Activated CD4-positive, alpha-beta T cell treated with anti-CD3 and anti-CD28 coated beads, Interleukin-2, amount 50 U/mL, for 4 hours (primary cell): ENCODE data around the gene KRTAP10-2.
A peak's percentile ranks its signal among the peaks of the same experiment; 100 is the strongest.
"Not testable (repeated sequence)": the region's sequence is repeated elsewhere in the genome, so short reads cannot be mapped to it uniquely, and the experiment has no call there.

ENCODE experiments used
- DNase-seq, 2 experiments: peaks; one replicate each; pipeline ENCODE4 v3.0.0-alpha.2; 2020

Gene KRTAP10-2, protein sequence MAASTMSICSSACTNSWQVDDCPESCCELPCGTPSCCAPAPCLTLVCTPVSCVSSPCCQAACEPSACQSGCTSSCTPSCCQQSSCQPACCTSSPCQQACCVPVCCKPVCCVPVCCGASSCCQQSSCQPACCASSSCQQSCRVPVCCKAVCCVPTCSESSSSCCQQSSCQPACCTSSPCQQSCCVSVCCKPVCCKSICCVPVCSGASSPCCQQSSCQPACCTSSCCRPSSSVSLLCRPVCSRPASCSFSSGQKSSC

DNA sequence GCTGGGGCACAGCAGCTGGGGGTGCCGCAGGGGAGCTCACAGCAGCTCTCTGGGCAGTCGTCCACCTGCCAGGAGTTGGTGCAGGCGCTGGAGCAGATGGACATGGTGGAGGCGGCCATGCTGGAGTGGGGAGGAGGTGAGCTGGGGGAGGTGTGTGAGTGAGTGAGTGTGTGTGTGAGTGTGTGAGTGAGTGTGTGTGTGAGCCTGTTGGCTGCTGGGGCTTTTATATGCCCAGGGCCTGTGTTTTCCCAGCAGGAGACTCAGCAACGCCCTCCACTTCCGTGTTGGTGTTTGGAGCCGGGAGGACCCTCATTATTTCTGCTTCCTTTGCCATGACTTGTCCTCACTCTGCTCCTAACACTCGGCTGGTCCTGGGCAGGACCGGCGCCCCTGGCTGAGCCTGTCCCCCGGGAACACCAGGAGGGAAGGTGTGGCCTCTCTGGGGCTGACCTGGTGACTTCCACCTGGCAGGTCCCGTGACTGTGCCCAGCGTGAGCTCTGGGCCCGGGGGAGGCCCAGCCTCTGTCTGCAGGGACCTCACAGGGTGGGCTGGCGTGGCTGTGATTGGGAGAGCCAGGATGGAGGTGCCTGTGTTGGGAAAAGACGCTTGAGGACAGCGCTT lies at the start of gene KRTAP10-2:
TSS of gene KRTAP10-2 (minus strand) at position 166 of the 622 bp plus-strand sequence. CDS start at position 119, 47 bp downstream.
- DNase-seq: no peak

DNA sequence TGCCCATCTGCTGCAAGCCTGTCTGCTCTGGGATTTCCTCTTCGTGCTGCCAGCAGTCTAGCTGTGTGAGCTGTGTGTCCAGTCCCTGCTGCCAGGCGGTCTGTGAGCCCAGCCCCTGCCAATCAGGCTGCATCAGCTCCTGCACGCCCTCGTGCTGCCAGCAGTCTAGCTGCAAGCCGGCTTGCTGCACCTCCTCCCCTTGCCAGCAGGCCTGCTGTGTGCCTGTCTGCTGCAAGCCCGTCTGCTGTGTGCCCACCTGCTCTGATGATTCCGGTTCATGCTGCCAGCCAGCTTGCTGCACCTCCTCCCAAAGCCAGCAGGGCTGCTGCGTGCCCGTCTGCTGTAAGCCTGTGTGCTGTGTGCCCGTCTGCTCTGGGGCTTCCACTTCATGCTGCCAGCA lies 49.8 kb upstream of the KRTAP10-2 start:
- DNase-seq: not testable (repeated sequence)

DNA sequence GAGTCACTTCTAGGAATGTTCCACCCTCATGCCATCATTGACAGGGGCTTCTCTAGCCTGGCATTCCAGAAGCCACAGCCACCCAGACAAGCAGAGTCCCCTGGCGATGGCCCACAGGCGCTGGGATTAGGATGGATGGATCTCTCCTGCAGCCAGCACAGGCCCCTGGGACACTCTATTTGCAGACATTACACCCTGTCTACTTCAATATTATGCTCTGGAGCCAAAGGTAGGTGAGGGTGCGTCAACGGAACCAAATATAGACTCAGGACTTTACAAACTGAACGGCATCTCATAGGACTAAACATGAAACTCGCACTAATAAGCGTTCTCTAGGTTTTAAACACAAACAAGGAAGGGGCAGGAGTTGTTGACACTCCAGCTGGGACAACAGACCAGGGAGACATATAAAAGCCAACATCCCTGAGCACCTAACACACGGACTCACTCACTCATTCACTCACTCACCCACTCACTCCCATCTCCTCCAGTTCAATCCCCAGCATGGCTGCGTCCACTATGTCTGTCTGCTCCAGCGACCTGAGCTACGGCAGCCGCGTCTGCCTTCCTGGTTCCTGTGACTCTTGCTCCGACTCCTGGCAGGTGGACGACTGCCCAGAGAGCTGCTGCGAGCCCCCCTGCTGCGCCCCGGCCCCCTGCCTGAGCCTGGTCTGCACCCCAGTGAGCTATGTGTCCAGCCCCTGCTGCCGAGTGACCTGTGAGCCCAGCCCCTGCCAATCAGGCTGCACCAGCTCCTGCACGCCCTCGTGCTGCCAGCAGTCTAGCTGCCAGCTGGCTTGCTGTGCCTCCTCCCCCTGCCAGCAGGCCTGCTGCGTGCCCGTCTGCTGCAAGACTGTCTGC lies 49.0 kb upstream of the KRTAP10-2 start, which contains the start of gene KRTAP10-7:
TSS of gene KRTAP10-7 (plus strand) at position 480 of the 861 bp plus-strand sequence. CDS start at position 505, 25 bp downstream.
- DNase-seq: not testable (repeated sequence)

DNA sequence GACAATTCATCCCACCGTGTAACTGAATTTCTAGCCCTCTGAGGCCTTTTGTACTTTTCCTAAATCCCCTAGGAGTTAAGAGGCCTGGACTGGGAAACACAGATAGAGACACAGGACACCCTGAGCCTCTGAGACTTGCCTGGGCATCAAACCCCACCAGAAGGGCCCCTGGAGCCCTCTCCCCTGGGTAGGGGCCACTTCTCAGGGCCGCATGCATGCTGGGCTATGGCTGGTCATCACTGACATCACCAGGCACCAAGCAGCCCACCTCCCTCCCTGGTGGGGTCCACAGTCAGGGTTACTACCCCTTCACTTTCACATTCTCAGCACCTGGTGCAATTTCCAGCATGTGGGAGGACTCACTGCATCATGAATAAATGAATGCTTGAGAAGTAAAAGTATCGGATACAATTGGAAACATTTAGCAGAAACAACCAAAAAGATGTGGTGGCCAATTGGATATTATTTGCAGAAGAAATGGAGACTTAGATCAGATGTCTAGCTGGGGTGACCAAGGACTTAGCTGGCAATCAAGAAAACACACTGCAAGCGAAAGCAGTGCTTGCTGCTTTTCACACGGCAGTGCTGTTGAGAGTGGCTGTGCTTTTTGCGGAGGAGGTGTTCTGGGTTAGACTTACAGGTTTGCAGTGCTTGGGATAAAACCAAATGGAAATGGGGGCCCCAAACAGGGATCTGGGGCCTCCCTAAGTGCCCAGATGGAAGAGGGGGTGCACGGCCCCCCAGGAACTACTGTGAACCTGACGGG lies 48.1 kb upstream of the KRTAP10-2 start:
- no peak for DNase-seq

DNA sequence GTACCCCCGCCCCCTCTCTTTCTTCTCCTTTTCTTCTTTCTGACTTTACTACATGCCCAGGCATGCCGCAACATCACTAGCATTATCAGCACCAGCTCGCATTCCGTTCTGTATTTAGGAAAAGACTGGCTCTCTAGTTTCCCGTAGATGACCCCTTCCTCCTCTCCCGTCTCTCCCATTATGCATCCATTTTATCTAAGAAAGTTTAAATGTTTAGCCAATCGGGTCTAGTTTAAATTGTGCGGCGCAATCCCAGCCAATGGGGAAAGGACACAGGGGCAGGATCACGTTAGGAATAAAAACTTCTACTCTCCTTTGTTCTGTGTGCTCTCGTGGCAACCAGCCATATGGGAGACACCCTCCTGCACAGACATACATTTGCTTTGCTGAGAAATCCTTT lies 46.8 kb upstream of the KRTAP10-2 start:
- DNase-seq: no peak

DNA sequence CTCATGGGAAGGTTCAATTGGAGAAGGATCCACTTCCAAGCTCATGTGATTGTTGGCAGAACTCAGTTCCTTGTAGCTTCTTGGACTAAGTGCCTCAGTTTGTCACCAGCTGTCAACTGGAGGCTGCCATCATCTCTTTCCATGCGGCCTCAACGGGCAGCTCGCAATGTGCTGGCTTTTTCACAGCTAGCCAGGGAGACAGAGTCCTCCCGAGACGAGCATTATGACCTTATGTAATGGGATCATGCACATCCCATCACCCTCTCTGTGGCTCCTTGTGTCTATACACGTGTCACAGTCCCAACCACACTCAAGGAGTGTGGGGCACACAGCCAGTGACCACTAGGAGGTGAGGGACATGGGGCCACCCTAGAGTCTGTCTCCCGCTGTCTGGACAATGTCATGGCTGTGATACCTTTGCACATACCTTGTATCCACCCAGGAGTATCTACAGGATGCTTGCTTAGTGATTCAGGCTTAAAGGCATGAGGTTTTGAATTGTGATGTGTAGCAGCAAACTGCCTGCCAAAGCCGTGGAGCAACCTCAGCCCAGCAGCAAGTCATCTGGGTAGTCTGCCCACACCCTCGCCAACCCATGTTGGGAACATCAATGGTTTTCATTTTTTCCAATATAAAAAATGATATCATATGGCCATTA lies 44.9 kb upstream of the KRTAP10-2 start:
- DNase-seq: no peak

DNA sequence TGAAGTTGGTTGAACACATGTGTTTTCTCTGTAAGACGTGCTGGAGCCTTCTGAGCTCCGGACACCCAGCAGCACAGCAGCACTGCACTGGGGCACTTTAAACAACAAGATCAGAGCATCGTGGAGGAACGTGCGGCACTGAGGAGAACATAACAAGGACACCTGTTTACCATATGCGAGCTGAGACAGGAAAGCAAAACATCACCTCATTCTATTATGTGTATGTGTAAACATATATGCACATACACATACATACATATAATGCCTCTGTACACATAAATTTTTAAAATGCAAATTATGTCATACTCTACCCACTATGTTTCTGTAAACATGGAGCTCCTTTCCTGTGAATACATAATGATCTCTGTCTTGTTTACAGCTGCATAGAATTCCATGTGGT lies 44.2 kb upstream of the KRTAP10-2 start:
- no peak for DNase-seq

DNA sequence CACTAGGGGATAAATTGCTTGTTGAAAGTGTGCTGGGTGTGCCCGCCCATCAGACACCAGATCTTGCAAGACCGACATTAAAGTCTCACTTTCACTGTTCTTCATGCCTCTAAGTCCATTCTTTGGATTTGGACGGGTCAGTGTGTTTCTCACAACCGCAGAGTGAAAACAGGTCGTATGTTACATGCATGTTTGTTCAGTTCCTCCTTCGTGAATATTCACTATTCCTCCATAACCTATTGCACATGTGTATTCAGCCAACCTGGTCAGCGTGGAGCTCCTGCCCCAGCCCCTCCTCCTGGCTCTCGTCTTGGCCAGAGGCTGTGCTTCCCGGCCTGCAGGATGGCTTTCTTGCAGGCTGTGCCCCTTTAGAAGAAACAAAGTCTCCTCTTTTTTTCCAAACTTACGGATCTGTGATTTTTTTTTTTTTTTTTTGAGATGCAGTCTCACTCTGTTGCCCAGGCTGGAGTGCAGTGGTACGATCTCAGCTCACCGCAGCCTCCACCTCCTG lies 43.2 kb upstream of the KRTAP10-2 start:
- DNase-seq: no peak

DNA sequence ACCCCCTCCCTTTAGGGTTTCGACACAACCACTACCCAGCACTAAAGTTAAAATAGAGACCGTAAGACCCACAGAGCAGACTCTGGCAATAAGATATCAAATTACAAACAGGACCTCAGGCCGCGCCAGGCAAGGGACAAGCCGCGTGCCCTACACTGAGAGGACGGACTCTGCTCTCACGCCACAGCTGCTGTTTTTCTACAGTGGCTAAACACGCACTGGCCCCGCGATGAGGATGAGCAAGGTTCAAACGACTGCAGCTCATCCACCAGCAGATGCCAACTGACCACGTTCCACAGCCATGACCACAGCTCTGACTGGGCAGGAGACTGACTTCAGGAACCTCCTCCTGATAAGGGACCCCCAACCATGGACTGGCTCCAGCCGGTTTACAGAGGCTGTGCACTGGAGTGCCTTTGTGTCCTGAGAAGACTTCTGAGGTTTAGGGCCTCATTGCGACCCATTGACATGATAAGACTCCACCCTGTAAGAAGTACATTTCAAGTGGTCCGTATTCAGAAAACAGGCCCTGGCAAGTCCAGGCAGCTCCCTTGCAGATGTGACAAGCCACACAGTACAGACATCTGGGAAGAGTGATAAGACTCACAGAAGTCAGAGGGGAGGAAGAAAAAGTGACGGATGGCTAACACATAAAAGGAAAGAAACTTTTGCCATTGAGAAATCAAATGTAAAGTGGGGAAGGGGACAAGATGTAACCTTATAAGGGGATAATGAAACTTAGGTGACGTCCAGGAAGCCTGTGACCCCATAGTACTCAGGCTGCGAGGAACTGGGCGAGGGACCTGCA lies 42.5 kb upstream of the KRTAP10-2 start:
- DNase-seq: no peak

DNA sequence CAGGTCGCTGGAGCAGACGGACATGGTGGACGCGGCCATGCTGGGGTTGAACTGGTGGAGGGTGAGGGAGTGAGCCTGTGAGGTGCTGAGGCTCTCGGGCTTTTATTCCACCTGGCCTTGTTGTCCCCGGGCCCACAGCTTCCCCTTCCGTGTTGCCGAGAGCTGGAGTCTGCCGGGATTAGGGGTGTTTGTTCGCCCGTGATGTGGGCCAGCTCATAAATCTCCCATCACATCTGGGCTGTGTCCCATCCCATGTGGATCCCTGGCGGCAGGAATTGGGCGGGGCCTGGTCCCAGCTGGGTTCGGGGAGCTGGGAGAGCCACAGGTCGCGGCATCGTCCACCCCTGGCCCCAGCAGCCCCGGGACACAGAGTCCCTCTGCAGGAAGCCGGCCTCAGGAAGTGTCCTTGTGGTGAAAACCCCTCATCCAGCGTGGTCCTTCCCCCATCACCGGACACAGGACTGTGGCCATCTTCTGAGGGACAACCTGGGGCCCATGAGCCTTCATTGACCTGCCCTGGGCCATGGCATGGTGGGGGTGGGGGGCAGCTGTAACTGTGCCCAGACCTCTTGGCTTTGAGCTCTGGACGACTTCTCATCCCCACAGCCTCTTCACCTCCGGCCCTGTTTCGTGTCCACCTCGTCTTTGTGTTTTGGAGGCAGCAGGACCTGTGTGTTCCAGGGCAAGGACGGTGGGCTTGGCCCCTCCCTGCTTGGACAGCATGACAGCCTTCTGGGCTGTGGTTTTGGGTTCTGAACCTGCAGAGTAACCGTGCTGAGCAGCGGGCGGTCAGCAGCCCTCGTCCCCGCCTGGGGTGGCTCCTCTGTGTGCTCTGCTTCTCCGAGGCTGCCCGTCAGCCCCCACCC lies 41.4 kb upstream of the KRTAP10-2 start, which contains the start of gene KRTAP10-6:
TSS of gene KRTAP10-6 (minus strand) at position 60 of the 866 bp plus-strand sequence. CDS start at position 39, 21 bp downstream.
- no peak for DNase-seq

DNA sequence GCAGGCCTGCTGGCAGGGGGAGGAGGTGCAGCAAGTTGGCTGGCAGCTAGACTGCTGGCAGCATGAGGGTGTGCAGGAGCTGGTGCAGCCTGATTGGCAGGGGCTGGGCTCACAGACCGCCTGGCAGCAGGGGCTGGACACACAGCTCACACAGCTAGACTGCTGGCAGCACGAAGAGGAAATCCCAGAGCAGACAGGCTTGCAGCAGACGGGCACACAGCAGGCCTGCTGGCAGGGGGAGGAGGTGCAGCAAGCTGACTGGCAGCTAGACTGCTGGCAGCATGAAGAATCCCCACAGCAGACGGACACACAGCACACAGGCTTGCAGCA lies 40.5 kb upstream of the KRTAP10-2 start:
- DNase-seq: not testable (repeated sequence)

DNA sequence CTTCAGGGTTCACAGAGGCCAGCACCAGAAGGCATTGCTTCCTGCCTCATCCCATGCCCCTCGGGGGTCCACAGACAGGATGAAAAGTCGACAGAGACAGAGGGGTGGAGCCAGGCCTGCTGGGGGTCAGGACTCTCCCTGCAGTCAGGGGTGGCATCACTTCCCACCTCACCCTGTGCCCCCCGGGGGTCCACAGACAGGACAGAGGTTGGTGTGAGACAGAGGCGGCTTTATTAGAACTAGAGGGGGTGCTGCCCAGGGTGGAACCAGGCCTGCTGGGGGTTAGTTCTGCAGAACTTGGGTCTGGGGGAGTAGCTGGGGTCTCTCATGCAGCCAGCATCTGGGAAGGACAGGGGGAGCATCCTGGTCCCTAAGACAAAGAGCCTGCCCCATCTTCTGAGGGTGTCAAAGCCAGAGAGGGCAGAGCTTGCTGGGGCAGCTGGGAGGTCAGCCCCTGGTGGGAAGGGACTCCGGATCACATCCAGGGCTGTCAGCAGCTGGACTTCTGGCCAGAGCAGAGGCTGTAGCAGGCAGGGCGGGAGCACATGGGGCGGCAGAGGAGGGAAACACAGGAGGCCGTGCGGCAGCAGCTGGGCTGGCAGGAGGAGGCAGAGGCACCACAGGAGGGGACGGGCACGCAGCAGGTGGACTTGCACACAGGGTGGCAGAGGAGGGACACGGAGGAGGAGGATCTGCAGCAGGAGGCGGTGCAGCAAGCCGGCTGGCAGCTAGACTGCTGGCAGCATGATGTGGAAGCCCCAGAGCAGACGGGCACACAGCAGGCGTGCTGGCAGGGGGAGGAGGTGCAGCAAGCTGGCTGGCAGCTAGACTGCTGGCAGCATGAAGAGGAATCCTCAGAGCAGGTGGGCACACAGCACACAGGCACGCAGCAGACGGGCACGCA lies 39.8 kb upstream of the KRTAP10-2 start:
- not testable (repeated sequence) for DNase-seq

DNA sequence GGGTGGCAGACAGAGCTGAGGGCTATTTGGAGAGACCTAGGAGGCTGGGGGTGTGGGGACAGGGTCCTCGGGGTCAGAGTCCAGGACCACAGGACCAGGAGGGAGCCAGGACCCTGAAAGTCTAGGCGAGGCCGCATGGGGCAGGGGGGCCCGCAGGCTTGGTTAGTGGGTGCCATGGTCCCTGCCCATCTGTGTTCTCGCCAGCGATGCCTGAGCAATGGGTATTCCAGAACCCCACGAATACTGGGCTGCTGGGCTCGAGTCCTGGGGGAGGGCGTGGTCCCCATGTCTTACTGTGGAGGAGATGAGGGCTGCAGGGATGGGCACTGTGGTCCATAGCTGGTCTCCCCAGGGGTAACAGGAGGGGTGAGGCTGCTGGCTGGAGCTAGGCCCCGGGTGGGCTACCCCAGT lies 39.0 kb upstream of the KRTAP10-2 start:
- DNase-seq: no peak

DNA sequence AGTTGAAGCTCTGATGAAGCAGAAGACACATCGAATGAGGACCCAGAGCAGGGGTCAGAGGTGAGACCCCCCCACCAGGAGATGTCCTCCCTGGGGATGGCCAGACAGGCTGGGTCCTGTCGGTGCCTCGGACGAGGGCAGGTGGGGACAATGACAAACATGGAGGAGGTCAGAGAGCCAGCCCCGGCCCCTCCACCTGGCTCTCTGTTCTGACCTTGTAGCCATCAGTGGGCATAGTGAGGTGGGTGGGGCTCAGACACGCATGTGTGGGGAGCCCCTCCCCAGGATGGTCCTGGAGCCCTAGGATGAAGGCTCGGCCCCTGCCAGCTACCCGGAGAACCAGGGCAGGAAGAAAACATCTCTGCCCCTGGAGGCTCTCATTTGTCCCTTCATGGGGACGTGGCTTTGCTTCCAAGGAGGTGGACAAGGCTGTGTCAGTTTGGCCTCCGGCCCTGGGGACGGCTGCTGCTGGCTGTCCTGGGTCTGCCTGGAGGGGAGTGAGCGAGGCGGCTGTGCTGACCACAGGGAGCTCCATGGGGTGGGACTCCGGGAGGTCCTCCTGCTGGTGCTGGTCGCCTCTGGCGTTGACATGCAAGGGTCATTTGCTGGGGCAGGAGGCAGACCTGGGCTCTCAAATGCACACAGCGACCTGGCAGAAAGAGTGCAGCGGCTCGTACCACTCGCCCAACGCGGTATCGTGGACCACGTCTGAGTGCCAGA lies 38.4 kb upstream of the KRTAP10-2 start:
- no peak for DNase-seq

DNA sequence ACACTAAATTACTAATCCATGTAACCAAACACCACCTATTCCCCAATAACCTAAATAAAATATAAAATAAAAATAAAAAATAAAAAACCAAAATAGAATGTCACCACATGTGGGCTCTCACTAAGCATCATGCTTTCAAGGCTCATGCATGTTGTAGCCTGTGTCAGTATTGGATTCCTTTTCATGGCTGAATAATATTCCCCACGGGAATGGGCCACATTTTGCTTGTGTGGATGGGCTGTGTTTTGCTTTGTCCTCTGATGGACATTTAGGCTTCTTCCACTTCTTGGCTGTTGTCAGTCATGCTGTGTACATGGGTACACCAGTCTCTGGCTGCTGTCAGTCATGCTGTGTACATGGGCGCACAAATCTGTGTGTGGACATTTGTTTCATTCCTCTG lies 37.8 kb upstream of the KRTAP10-2 start:
- no peak for DNase-seq

DNA sequence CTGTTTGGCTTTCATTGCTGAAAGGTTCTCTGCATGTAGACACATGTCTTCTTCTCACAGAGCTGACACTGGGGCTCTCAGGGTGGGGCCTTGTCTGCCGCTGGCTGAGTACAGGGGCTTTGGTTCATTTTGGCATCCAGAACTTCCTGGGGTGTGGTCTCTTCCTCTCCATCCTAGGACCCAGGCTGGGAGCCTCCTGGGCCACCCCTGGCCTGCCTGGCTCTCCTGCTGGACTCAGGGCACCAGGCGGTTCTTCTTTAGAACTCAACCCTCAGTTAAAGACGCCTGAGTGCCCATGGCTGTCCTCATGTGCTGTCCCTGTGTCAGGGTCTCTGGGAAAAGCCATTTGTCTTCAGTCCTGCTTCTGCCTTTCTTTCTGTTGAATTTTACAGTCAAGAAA lies 34.6 kb upstream of the KRTAP10-2 start:
- no peak for DNase-seq

DNA sequence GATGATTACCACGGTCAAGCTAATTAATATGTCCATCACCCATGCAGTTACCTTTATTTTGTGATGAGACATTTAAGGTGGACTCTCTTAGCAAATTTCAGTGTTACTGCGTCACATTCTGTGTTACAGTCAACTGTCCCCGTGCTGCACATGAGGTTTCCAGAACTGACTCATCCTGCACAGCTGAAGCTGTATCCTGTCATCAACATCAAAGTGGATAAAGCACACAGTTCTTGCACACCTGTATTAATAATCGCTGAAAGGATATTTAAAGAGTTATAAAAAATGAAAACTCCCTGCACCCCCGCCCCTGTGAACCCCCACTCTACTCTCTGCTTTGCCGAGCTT lies 32.5 kb upstream of the KRTAP10-2 start:
- peak; percentile 21 to 34 for DNase-seq

DNA sequence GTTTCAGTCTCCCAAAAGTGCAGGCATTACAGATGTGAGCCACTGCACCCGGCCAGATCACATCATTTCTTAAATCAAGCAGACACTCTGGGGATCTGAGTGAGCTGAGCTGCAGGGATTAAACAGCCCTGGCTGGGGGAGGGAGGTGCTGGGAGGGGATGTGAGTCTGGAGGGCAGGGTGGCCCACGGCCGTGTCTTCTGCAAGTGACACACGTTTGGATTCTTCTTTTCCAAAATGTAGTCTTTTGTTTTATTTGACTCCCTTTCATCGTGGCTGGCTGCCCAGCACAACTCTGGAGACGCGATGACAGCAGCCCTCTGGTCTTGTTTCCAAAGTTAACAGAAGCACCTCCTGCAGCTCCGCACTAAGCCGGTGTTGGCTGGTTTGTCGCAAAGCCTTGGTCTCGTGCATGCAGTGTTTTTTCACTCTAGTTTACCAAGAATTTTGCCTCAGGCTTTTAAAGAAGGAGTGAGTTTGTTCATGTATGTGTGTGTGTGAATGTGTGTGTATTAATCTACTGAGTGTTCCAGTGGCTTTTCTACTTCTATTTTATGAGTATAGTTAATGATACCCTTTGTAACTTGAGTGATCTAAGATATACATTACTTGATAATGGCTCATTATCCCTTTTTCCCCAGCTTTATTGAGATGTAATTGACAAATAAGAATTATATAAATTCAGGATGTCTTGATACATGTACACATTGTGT lies 31.9 kb upstream of the KRTAP10-2 start:
- no peak for DNase-seq
